NCI-H2227 treated with DMSO at 0.1 percent for 48 hours (cell line): ENCODE data around the gene MRGPRG.
A peak's percentile ranks its signal among the peaks of the same experiment; 100 is the strongest.

Experiments used
- DNase-seq: peaks from one replicate; lab custom pipeline; 2025; lab: John Stamatoyannopoulos, UW

The MRGPRG gene

GRCh38 chr11:3207526-3208189 lies 11.0 kb downstream of the MRGPRG start:
- DNase-seq, result no peak

- DNase-seq, result no peak
Measured at GRCh38 chr11:3206922-3207204, 11.8 kb downstream of the MRGPRG start.

GRCh38 chr11:3206156-3206921 lies 12.3 kb downstream of the MRGPRG start:
- no peak for DNase-seq

- no peak for DNase-seq
Measured at GRCh38 chr11:3205261-3206155, 13.1 kb downstream of the MRGPRG start.

- DNase-seq, result no peak
Measured at GRCh38 chr11:3204141-3205015, 14.2 kb downstream of the MRGPRG start.

GRCh38 chr11:3203221-3204043 lies 15.2 kb downstream of the MRGPRG start:
- DNase-seq, result peak; percentile 26

- no peak for DNase-seq
Measured at GRCh38 chr11:3202759-3203158, 15.9 kb downstream of the MRGPRG start.

GRCh38 chr11:3202305-3202704 lies 16.3 kb downstream of the MRGPRG start:
- DNase-seq, result no peak

- no peak for DNase-seq
Measured at GRCh38 chr11:3201677-3202181, 16.9 kb downstream of the MRGPRG start.

- DNase-seq, result no peak
Measured at GRCh38 chr11:3201112-3201581, 17.5 kb downstream of the MRGPRG start.

- no peak for DNase-seq
Measured at GRCh38 chr11:3200388-3201111, 18.1 kb downstream of the MRGPRG start.

GRCh38 chr11:3199537-3200295 lies 18.9 kb downstream of the MRGPRG start:
- no peak for DNase-seq

- DNase-seq, result no peak
Measured at GRCh38 chr11:3198815-3199214, 19.8 kb downstream of the MRGPRG start.

GRCh38 chr11:3197878-3198528 lies 20.6 kb downstream of the MRGPRG start:
- no peak for DNase-seq

- no peak for DNase-seq
Measured at GRCh38 chr11:3197044-3197695, 21.4 kb downstream of the MRGPRG start.

- no peak for DNase-seq
Measured at GRCh38 chr11:3196161-3197043, 22.2 kb downstream of the MRGPRG start.
